GM12892 (cell line): ENCODE data around the gene LRRC27.

ENCODE experiments used
- POLR2A ChIP-seq: IDR thresholded peaks from 2 replicates; pipeline ENCODE4 v1.6.1; 2011; ENCODE audit warnings: low read depth, low read length, control low read depth
- POLR2AphosphoS5 ChIP-seq: IDR thresholded peaks from 2 replicates; pipeline ENCODE4 v1.6.1; 2011; ENCODE audit warnings: low read depth, low read length, control low read depth

DNA sequence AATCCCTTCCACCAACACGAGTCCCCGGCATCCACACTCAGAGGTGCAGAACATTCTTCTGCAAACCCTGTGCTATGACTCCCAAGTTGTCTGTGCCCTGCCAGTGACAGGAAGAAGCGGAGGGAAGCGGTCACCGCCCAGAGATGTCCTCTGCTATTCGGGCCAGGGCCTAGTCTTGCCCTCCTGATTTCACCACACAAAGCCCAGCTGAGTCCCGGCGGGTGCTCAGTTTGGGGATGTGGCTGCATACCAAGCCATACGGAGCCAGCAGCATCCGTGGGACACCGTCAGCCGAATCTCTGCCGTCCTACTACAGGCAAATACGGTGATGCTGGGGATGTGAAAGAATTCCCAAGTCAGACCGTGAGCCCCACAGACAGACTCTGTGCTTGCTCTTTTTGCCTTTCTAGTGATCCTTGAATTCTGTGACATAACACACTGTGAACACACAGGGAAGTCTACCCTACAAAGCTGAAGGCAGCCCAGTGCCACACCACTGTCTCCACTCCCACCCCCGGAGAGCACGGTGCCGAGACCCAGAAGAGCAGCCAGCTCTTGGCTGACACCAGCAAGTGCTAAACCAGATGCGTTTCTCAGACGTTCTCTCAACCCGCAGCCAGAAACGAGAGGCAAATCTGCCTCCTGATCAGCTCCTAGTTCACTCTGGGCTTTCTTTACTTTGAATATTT is 26.2 kb upstream of the LRRC27 start:
- TF ChIP-seq POLR2A = no peak
- TF ChIP-seq POLR2AphosphoS5 = no peak
